OCI-M2 (cell line): ENCODE results near the gene ANKRD29.
"Not testable (repeated sequence)": the region's sequence is repeated elsewhere in the genome, so short reads cannot be mapped to it uniquely, and the experiment has no call there.

Experiments
- DNase-seq: peaks from one replicate; lab custom pipeline; 2025; ENCODE audit not compliant: unreplicated experiment; lab: John Stamatoyannopoulos, UW

Gene ANKRD29

GRCh38 chr18:23584019-23584983 lies 78.4 kb downstream of the ANKRD29 start:
- DNase-seq, result no peak

GRCh38 chr18:23583071-23583865 lies 79.4 kb downstream of the ANKRD29 start:
- DNase-seq, result no peak

- no peak for DNase-seq
These were observed 81.9 kb downstream of the ANKRD29 start for GRCh38 chr18:23580677-23581367.

GRCh38 chr18:23578891-23579653 lies 83.6 kb downstream of the ANKRD29 start:
- no peak for DNase-seq

GRCh38 chr18:23578067-23578701 lies 84.5 kb downstream of the ANKRD29 start:
- no peak for DNase-seq

- not testable (repeated sequence) for DNase-seq
These were observed 85.2 kb downstream of the ANKRD29 start for GRCh38 chr18:23577521-23577920.

GRCh38 chr18:23575309-23575651 lies 87.4 kb downstream of the ANKRD29 start:
- no peak for DNase-seq

GRCh38 chr18:23574611-23575308 lies 88.0 kb downstream of the ANKRD29 start:
- DNase-seq, result no peak

- no peak for DNase-seq
These were observed 88.9 kb downstream of the ANKRD29 start for GRCh38 chr18:23573626-23574431.

- DNase-seq, result no peak
These were observed 89.7 kb downstream of the ANKRD29 start for GRCh38 chr18:23573020-23573419.

- no peak for DNase-seq
These were observed 90.1 kb downstream of the ANKRD29 start for GRCh38 chr18:23572570-23572969.

GRCh38 chr18:23572012-23572411 lies 90.7 kb downstream of the ANKRD29 start:
- no peak for DNase-seq

GRCh38 chr18:23570912-23571504 lies 91.7 kb downstream of the ANKRD29 start:
- DNase-seq, result no peak

- DNase-seq, result no peak
These were observed 93.2 kb downstream of the ANKRD29 start for GRCh38 chr18:23569299-23570063.

- DNase-seq, result no peak
These were observed 94.2 kb downstream of the ANKRD29 start for GRCh38 chr18:23568281-23569138.

GRCh38 chr18:23567671-23568070 lies 95.0 kb downstream of the ANKRD29 start:
- DNase-seq, result no peak
